K562 (cell line): Measurements from ENCODE around the gene YIPF1. TPM values are rescaled to one million over a fixed set of nuclear protein-coding genes. Genes with fewer than 3 reads are reported as not detected.

Source experiments
- AFF4 ChIP-seq: sonication (generic); formaldehyde crosslinking; IDR thresholded peaks from 2 replicates; pipeline ENCODE4 v1.8.0; 2023; ENCODE audit warnings: mild to moderate bottlenecking, missing genetic modification reagents
- CTCF ChIP-seq, 3 experiments: IDR thresholded peaks in 2 of 3; conservative IDR thresholded peaks in 1 of 3; 2 replicates each; pipeline ENCODE4 v1.5.1; 2011 to 2012; ENCODE audit warnings: low read length in 3 of 3, mild to moderate bottlenecking in 3 of 3, control low read depth in 2 of 3, improper control_type of control experiment in 1 of 3, inconsistent platforms in 1 of 3, low read depth in 1 of 3, mixed read lengths in 1 of 3, moderate library complexity in 1 of 3; ENCODE audit not compliant: insufficient read depth in 2 of 3
- CTCFL ChIP-seq: IDR thresholded peaks from 2 replicates; pipeline ENCODE4 v1.6.1; 2011; ENCODE audit warnings: borderline replicate concordance, low read depth, mild to moderate bottlenecking, moderate library complexity, low read length; ENCODE audit not compliant: insufficient read depth, poor library complexity, severe bottlenecking
- E2F5 ChIP-seq: sonication (generic); formaldehyde crosslinking; IDR thresholded peaks from 2 replicates; pipeline ENCODE4 v1.8.0; 2022; ENCODE audit warnings: mild to moderate bottlenecking, missing genetic modification reagents
- FOS ChIP-seq: IDR thresholded peaks from 3 replicates; pipeline ENCODE4 v1.6.1; 2011; ENCODE audit not compliant: insufficient read length; ENCODE audit errors: extremely low read depth
- IFI16 ChIP-seq: fragments of 250-450 bp; sonication (Bioruptor Pico); IDR thresholded peaks from 2 replicates; pipeline ENCODE4 v2.1.2; 2022; ENCODE audit warnings: mild to moderate bottlenecking, inconsistent platforms
- LCOR ChIP-seq: sonication (generic); formaldehyde crosslinking; IDR thresholded peaks from 2 replicates; pipeline ENCODE4 v1.8.0; 2022; ENCODE audit warnings: mild to moderate bottlenecking, missing genetic modification reagents
- MXI1 ChIP-seq: IDR thresholded peaks from 2 replicates; pipeline ENCODE4 v1.6.1; 2011; ENCODE audit warnings: low read depth, mild to moderate bottlenecking, improper control_type of control experiment, low read length
- SAFB ChIP-seq: fragments of 200-400 bp; formaldehyde crosslinking; IDR thresholded peaks from 2 replicates; pipeline ENCODE4 v1.6.1; 2017; ENCODE audit warnings: low read depth, low read length, borderline replicate concordance
- SMAD3 ChIP-seq: fragments of 450-650 bp; formaldehyde crosslinking; conservative IDR thresholded peaks from 2 replicates; pipeline ENCODE4 v1.4.0; 2020; ENCODE audit warnings: mild to moderate bottlenecking
- SOX6 ChIP-seq: fragments of 450-650 bp; IDR thresholded peaks from 2 replicates; pipeline ENCODE4 v1.6.1; 2014; ENCODE audit warnings: mild to moderate bottlenecking
- TBL1XR1 ChIP-seq, 2 experiments: IDR thresholded peaks; 2 replicates each; pipeline ENCODE4 v1.6.1; 2012; ENCODE audit warnings: improper control_type of control experiment in 2 of 2, low read length in 2 of 2, mild to moderate bottlenecking in 1 of 2
- ZBTB17 ChIP-seq: fragments of 450-650 bp; formaldehyde crosslinking; IDR thresholded peaks from 2 replicates; pipeline ENCODE4 v1.4.0; 2020; ENCODE audit warnings: mild to moderate bottlenecking
- ZNF583 ChIP-seq: fragments of 250-450 bp; sonication (Bioruptor Pico); IDR thresholded peaks from 2 replicates; pipeline ENCODE4 v1.4.0; 2020
- ZNF639 ChIP-seq, 2 experiments: fragments of 200-800 bp in 1 of 2; sonication (Bioruptor generic) in 1 of 2; sonication (generic) in 1 of 2; formaldehyde crosslinking in 1 of 2; IDR thresholded peaks in 1 of 2; conservative IDR thresholded peaks in 1 of 2; 2 replicates each; pipeline versions ENCODE4 v1.5.0 to v1.6.1; 2016 to 2020; ENCODE audit warnings: missing compliant biosample characterization in 1 of 2, missing genetic modification characterization in 1 of 2, missing genetic modification reagents in 1 of 2
- ZNF79 ChIP-seq: fragments of 250-450 bp; sonication (Bioruptor Pico); IDR thresholded peaks from 2 replicates; pipeline ENCODE4 v1.4.0; 2020; ENCODE audit warnings: low read depth, mild to moderate bottlenecking, moderate library complexity
- polyA plus RNA-seq, 8 experiments: library from polyadenylated mRNA; depleted of rRNA in 4 of 8; stranded (reverse) in 5 of 8; unstranded in 3 of 8; fragments of >200 nt; fragmentation: Nextera tagmentation in 2 of 8; fragmentation: Illumina TruSeq in 1 of 8; extraction: Ambion mirVana in 2 of 8; extraction: Trizol in 1 of 8; gene quantifications; 2 replicates each; pipeline versions ENCODE4 v1.2.1 to v1.2.3, GENCODE V29; 2011 to 2014; ENCODE audit warnings: inconsistent platforms in 1 of 8, missing spikeins in 1 of 8
- total RNA-seq, 7 experiments: library from RNA; depleted of rRNA in 6 of 7; stranded (reverse); fragments of >200 nt in 6 of 7; fragmentation: Illumina TruSeq in 2 of 7; extraction: Trizol in 2 of 7; gene quantifications; 2 replicates each; pipeline versions ENCODE4 v1.2.1 to v1.2.3, GENCODE V29; 2011 to 2021; ENCODE audit warnings: low replicate concordance in 1 of 7

Gene YIPF1
- total and polyA plus RNA-seq, 9 of the 15 experiments (the other 6 are each of a cell fraction or from before 2014, with no cell fraction given) = 11.5 to 37.5 (median 19.2) TPM

GRCh38 chr1:53837924-53838653 lies 51.5 kb downstream of the YIPF1 start, which contains the start of gene NDC1 (continued):
- TF ChIP-seq AFF4 (CRISPR knock-in tag) = peak; percentile 96
- TF ChIP-seq LCOR (CRISPR knock-in tag) = peak; percentile 98
- TF ChIP-seq CTCF (IDR thresholded peaks at IDR 0.05 in 2 of 3, conservative IDR thresholded peaks at IDR 0.05 in 1 of 3; ENCODE audit: insufficient read depth in 2 of 3, low read depth in 1 of 3, low read length in 3 of 3) = peak; percentile 48 to 53 (median 50); a peak in 5 of 6 replicates
- peak; percentile 77; the same call in 1 of the 2 replicates for TF ChIP-seq MXI1
- TF ChIP-seq ZNF639 (CRISPR knock-in tag; conservative IDR thresholded peaks at IDR 0.05 in 1 of 2, IDR thresholded peaks at IDR 0.05 in 1 of 2) = peak in 1 of 2 experiments; percentile 95; a peak in 2 of 4 replicates
- peak; percentile 89 for TF ChIP-seq SMAD3 (CRISPR knock-in tag)
- TF ChIP-seq SOX6 = peak; percentile 32; the same call in 1 of the 2 replicates
- TF ChIP-seq FOS = no peak
- peak; percentile 96 for TF ChIP-seq ZNF583
- TF ChIP-seq CTCFL = peak; percentile 67
- TF ChIP-seq ZNF79 = peak; percentile 47; the same call in 1 of the 2 replicates
- peak; percentile 73; the same call in 1 of the 2 replicates for TF ChIP-seq E2F5 (CRISPR knock-in tag)
- peak; percentile 89 for TF ChIP-seq SAFB
- TF ChIP-seq IFI16 = no peak
- TF ChIP-seq TBL1XR1 (IDR thresholded peaks at IDR 0.05; ENCODE audit: low read length in 2 of 2) = peak; percentile 75 to 84; a peak in 3 of 4 replicates
- TF ChIP-seq ZBTB17 = peak; percentile 92
